HL-60/S4 treated with phorbol 12-myristate 13-acetate at 8.2 ng/mL for 4 days and 3 days (cell line): ENCODE data around the gene ACSM5.

Experiments used
- in situ Hi-C: fragments of 300-500 bp; cut with MboI; formaldehyde crosslinking; loops from 2 replicates; pipeline ENCODE4 v1.15.0; 2022; ENCODE audit warnings: low sequenced_read_pairs

The ACSM5 gene

GRCh38 chr16:20409398-20410120 is at the start of gene ACSM5:
ACSM5 (plus strand) TSS chr16:20409534; CDS start chr16:20411485, 1,951 bp downstream.
- in situ Hi-C loops = no loop called here

- in situ Hi-C loops = no loop called here
Observed at GRCh38 chr16:20359997-20360396, 49.3 kb upstream of the ACSM5 start.

GRCh38 chr16:20363191-20363590 is 46.1 kb upstream of the ACSM5 start:
- in situ Hi-C loops = no loop called here

GRCh38 chr16:20364051-20364450 is 45.3 kb upstream of the ACSM5 start:
- in situ Hi-C loops = no loop called here

GRCh38 chr16:20369452-20370054 is 39.8 kb upstream of the ACSM5 start:
- in situ Hi-C loops = no loop called here

GRCh38 chr16:20372701-20373100 is 36.6 kb upstream of the ACSM5 start:
- in situ Hi-C loops = no loop called here

GRCh38 chr16:20377181-20377580 is 32.2 kb upstream of the ACSM5 start:
- in situ Hi-C loops = no loop called here

- in situ Hi-C loops = loop anchor here (10.0 kb wide), 1 partner anchor 476 kb away; no protein-coding TSS in a partner anchor
Observed at GRCh38 chr16:20380782-20381181, 28.6 kb upstream of the ACSM5 start.

GRCh38 chr16:20382202-20382948 is 27.0 kb upstream of the ACSM5 start:
- in situ Hi-C loops = loop anchor here (10.0 kb wide), 1 partner anchor 478 kb away; no protein-coding TSS in a partner anchor

GRCh38 chr16:20383106-20384029 is 26.0 kb upstream of the ACSM5 start:
- in situ Hi-C loops = loop anchor here (10.0 kb wide), 1 partner anchor 479 kb away; no protein-coding TSS in a partner anchor

- in situ Hi-C loops = loop anchor here (10.0 kb wide), 1 partner anchor 481 kb away; no protein-coding TSS in a partner anchor
Observed at GRCh38 chr16:20385844-20386832, 23.2 kb upstream of the ACSM5 start.

- in situ Hi-C loops = loop anchor here (10.0 kb wide), 1 partner anchor 483 kb away; no protein-coding TSS in a partner anchor
Observed at GRCh38 chr16:20387978-20388377, 21.4 kb upstream of the ACSM5 start.

GRCh38 chr16:20388854-20389253 is 20.5 kb upstream of the ACSM5 start:
- in situ Hi-C loops = loop anchor here (10.0 kb wide), 1 partner anchor 484 kb away; no protein-coding TSS in a partner anchor

GRCh38 chr16:20391045-20391444 is 18.3 kb upstream of the ACSM5 start:
- in situ Hi-C loops = no loop called here

GRCh38 chr16:20393801-20394577 is 15.3 kb upstream of the ACSM5 start:
- in situ Hi-C loops = no loop called here

- in situ Hi-C loops = no loop called here
Observed at GRCh38 chr16:20395946-20396345, 13.4 kb upstream of the ACSM5 start.

GRCh38 chr16:20396846-20397467 is 12.4 kb upstream of the ACSM5 start:
- in situ Hi-C loops = no loop called here
